Measurements from ENCODE around the gene CD8A. TPM values are rescaled to one million over a fixed set of nuclear protein-coding genes. Genes with fewer than 3 reads are reported as not detected.
"Not testable (repeated sequence)": the region's sequence is repeated elsewhere in the genome, so short reads cannot be mapped to it uniquely, and the experiment has no call there.

The CD8A gene
- 2.6 TPM for total RNA-seq

- no peak for ATAC-seq
- intact Hi-C loops (cut with DNase I): no loop called here
- no peak for DNase-seq (ENCODE audit: low spot score)
These were observed at the start of gene CD8A for GRCh38 chr2:86790676-86791572. TSS of gene CD8A (minus strand) at chr2:86790913. CDS start at chr2:86790825, 88 bp downstream.

- intact Hi-C loops (cut with DNase I); DNase-seq (ENCODE audit: low spot score); ATAC-seq: not testable (repeated sequence)
These were observed 49.3 kb upstream of the CD8A start for GRCh38 chr2:86839871-86840548.

GRCh38 chr2:86839455-86839854, 48.7 kb upstream of the CD8A start:
- ATAC-seq; DNase-seq (ENCODE audit: low spot score); intact Hi-C loops (cut with DNase I): not testable (repeated sequence)

- ATAC-seq; intact Hi-C loops (cut with DNase I); DNase-seq (ENCODE audit: low spot score): not testable (repeated sequence)
These were observed 47.0 kb upstream of the CD8A start for GRCh38 chr2:86837714-86838113.

- intact Hi-C loops (cut with DNase I): not testable (repeated sequence)
- DNase-seq (ENCODE audit: low spot score) (peak; percentile 75), ATAC-seq (peak; percentile 96)
These were observed 46.4 kb upstream of the CD8A start for GRCh38 chr2:86836915-86837695.

- intact Hi-C loops (cut with DNase I); ATAC-seq; DNase-seq (ENCODE audit: low spot score): not testable (repeated sequence)
These were observed 44.8 kb upstream of the CD8A start for GRCh38 chr2:86835548-86835889.

GRCh38 chr2:86833315-86833714, 42.6 kb upstream of the CD8A start:
- DNase-seq (ENCODE audit: low spot score) (no peak), ATAC-seq (no peak)
- intact Hi-C loops (cut with DNase I): no loop called here

- DNase-seq (ENCODE audit: low spot score) (no peak), ATAC-seq (no peak)
- intact Hi-C loops (cut with DNase I): no loop called here
These were observed 41.8 kb upstream of the CD8A start for GRCh38 chr2:86832334-86833096.

GRCh38 chr2:86831537-86831936, 40.8 kb upstream of the CD8A start:
- ATAC-seq (no peak), DNase-seq (ENCODE audit: low spot score) (no peak)
- intact Hi-C loops (cut with DNase I): no loop called here

GRCh38 chr2:86826951-86827350, 36.2 kb upstream of the CD8A start:
- ATAC-seq: no peak
- no peak for DNase-seq (ENCODE audit: low spot score)
- intact Hi-C loops (cut with DNase I): no loop called here

GRCh38 chr2:86825693-86826381, 35.1 kb upstream of the CD8A start:
- intact Hi-C loops (cut with DNase I): no loop called here

GRCh38 chr2:86825036-86825692, 34.5 kb upstream of the CD8A start:
- intact Hi-C loops (cut with DNase I): no loop called here
- no peak for DNase-seq (ENCODE audit: low spot score)
- no peak for ATAC-seq

More at GRCh38 chr2:86825693-86826381, 35.1 kb upstream of the CD8A start:
- no peak for ATAC-seq
- no peak for DNase-seq (ENCODE audit: low spot score)

- intact Hi-C loops (cut with DNase I): no loop called here
- DNase-seq (ENCODE audit: low spot score) (no peak), ATAC-seq (no peak)
These were observed 32.1 kb upstream of the CD8A start for GRCh38 chr2:86822668-86823345.

GRCh38 chr2:86821842-86822241, 31.1 kb upstream of the CD8A start:
- DNase-seq (ENCODE audit: low spot score) (no peak), ATAC-seq (no peak)
- intact Hi-C loops (cut with DNase I): no loop called here

GRCh38 chr2:86821306-86821705, 30.6 kb upstream of the CD8A start:
- intact Hi-C loops (cut with DNase I): no loop called here
- ATAC-seq (no peak), DNase-seq (ENCODE audit: low spot score) (no peak)

- intact Hi-C loops (cut with DNase I): no loop called here
- no peak for DNase-seq (ENCODE audit: low spot score)
- no peak for ATAC-seq
These were observed 28.2 kb upstream of the CD8A start for GRCh38 chr2:86818957-86819356.

- no peak for DNase-seq (ENCODE audit: low spot score)
- intact Hi-C loops (cut with DNase I): no loop called here
These were observed 27.5 kb upstream of the CD8A start for GRCh38 chr2:86818114-86818801.

More at GRCh38 chr2:86818114-86818801, 27.5 kb upstream of the CD8A start:
- no peak for ATAC-seq
